GM19455 (cell line): ENCODE measurements around the gene TRNAU1AP.

Experiments used
- ATAC-seq: cut with Tn5 transposase; IDR thresholded peaks from one replicate; pipeline ENCODE4 v1.9.1; 2021; ENCODE audit not compliant: unreplicated experiment

Gene TRNAU1AP

GRCh38 chr1:28604411-28604810, 51.5 kb downstream of the TRNAU1AP start:
- ATAC-seq = no peak

GRCh38 chr1:28604962-28605361, 52.1 kb downstream of the TRNAU1AP start:
- ATAC-seq = no peak

GRCh38 chr1:28606771-28607170, 53.9 kb downstream of the TRNAU1AP start:
- no peak for ATAC-seq

- no peak for ATAC-seq
Measured at GRCh38 chr1:28613175-28613574, 60.3 kb downstream of the TRNAU1AP start.
